ENCODE results near the gene NPTX1.

The NPTX1 gene

GRCh38 chr17:80471922-80472321 is 4.5 kb downstream of the NPTX1 start:
- no peak for TF ChIP-seq CTCF (IDR thresholded peaks at IDR 0.05; ENCODE audit: extremely low read depth, missing control alignments)
- DNase-seq (ENCODE audit: low spot score): no peak

- TF ChIP-seq CTCF (IDR thresholded peaks at IDR 0.05; ENCODE audit: extremely low read depth, missing control alignments): no peak
- DNase-seq (ENCODE audit: low spot score): no peak
Observed at GRCh38 chr17:80470603-80471002, 5.8 kb downstream of the NPTX1 start.

- no peak for DNase-seq (ENCODE audit: low spot score)
- no peak for TF ChIP-seq CTCF (IDR thresholded peaks at IDR 0.05; ENCODE audit: extremely low read depth, missing control alignments)
Observed at GRCh38 chr17:80469667-80470066, 6.7 kb downstream of the NPTX1 start.

GRCh38 chr17:80468781-80469493 is 7.5 kb downstream of the NPTX1 start:
- TF ChIP-seq CTCF (IDR thresholded peaks at IDR 0.05; ENCODE audit: extremely low read depth, missing control alignments): no peak
- no peak for DNase-seq (ENCODE audit: low spot score)

- DNase-seq (ENCODE audit: low spot score): no peak
- no peak for TF ChIP-seq CTCF (IDR thresholded peaks at IDR 0.05; ENCODE audit: extremely low read depth, missing control alignments)
Observed at GRCh38 chr17:80468242-80468641, 8.2 kb downstream of the NPTX1 start.

- TF ChIP-seq CTCF (IDR thresholded peaks at IDR 0.05; ENCODE audit: extremely low read depth, missing control alignments): no peak
- no peak for DNase-seq (ENCODE audit: low spot score)
Observed at GRCh38 chr17:80466188-80466705, 10.2 kb downstream of the NPTX1 start.

GRCh38 chr17:80465327-80465974 is 11.0 kb downstream of the NPTX1 start:
- no peak for TF ChIP-seq CTCF (IDR thresholded peaks at IDR 0.05; ENCODE audit: extremely low read depth, missing control alignments)
- DNase-seq (ENCODE audit: low spot score): no peak

All from GM20000 (cell line).